ENCODE data around the gene KCNJ18. TPM values are rescaled to one million over a fixed set of nuclear protein-coding genes. Genes with fewer than 3 reads are reported as not detected.
"Not testable (repeated sequence)": the region's sequence is repeated elsewhere in the genome, so short reads cannot be mapped to it uniquely, and the experiment has no call there.

Gene KCNJ18
- total and polyA plus RNA-seq, 9 of the 15 experiments (the other 6 are each of a cell fraction or from before 2014, with no cell fraction given), result not detected

- H3K4me3 ChIP-seq; H3K9me1 ChIP-seq (ENCODE audit: control insufficient read depth, insufficient read depth, low read length); POLR2A ChIA-PET; in situ Hi-C loops (cut with MboI); CTCF ChIA-PET (ENCODE audit: low intra/inter-chr PET ratio); H3K27ac ChIP-seq (ENCODE audit: extremely low read depth, low read depth, low read length); FAIRE-seq; H3K4me2 ChIP-seq (ENCODE audit: insufficient read depth, low read length); H3K9ac ChIP-seq (ENCODE audit: insufficient read depth in 1 of 2, low read depth in 2 of 2, low read length in 2 of 2); H2AFZ ChIP-seq (ENCODE audit: low read depth, low read length); ATAC-seq; H4K20me1 ChIP-seq (replicated peaks; ENCODE audit: control insufficient read depth, insufficient read depth, low read length); H3K4me1 ChIP-seq (replicated peaks in 1 of 2; ENCODE audit: control insufficient read depth in 2 of 2, insufficient read depth in 2 of 2, low read length in 2 of 2); DNase-seq (ENCODE audit: extremely low read depth in 1 of 4, low spot score in 3 of 4); H3K9me3 ChIP-seq (replicated peaks; ENCODE audit: control insufficient read depth, insufficient read depth, low read depth, low read length); H3K27me3 ChIP-seq (ENCODE audit: control insufficient read depth in 2 of 2, insufficient read depth in 2 of 2, low read length in 2 of 2); H3K79me2 ChIP-seq (ENCODE audit: control insufficient read depth, insufficient read depth, low read length); H3K36me3 ChIP-seq (ENCODE audit: control insufficient read depth, insufficient read depth, low read length); intact Hi-C loops (cut with micrococcal nuclease); BruUV-seq (replicated peaks): not testable (repeated sequence)
- 8% methylated on average over 10 of the region's 12 CpGs for WGBS (ENCODE audit: insufficient coverage, low coverage, missing lambda C conversion rate)
These were observed 362 bp downstream of the KCNJ18 start for GRCh38 chr17:21692704-21693065.

GRCh38 chr17:21693391-21693796, 1.1 kb downstream of the KCNJ18 start:
- POLR2A ChIA-PET; H3K27ac ChIP-seq (ENCODE audit: extremely low read depth, low read depth, low read length); intact Hi-C loops (cut with micrococcal nuclease); H3K9me1 ChIP-seq (ENCODE audit: control insufficient read depth, insufficient read depth, low read length); H3K4me2 ChIP-seq (ENCODE audit: insufficient read depth, low read length); ATAC-seq; CTCF ChIA-PET (ENCODE audit: low intra/inter-chr PET ratio); H2AFZ ChIP-seq (ENCODE audit: low read depth, low read length); DNase-seq (ENCODE audit: extremely low read depth in 1 of 4, low spot score in 3 of 4); H3K4me1 ChIP-seq (replicated peaks in 1 of 2; ENCODE audit: control insufficient read depth in 2 of 2, insufficient read depth in 2 of 2, low read length in 2 of 2); FAIRE-seq; H4K20me1 ChIP-seq (replicated peaks; ENCODE audit: control insufficient read depth, insufficient read depth, low read length); BruUV-seq (replicated peaks); H3K9me3 ChIP-seq (replicated peaks; ENCODE audit: control insufficient read depth, insufficient read depth, low read depth, low read length); H3K27me3 ChIP-seq (ENCODE audit: control insufficient read depth in 2 of 2, insufficient read depth in 2 of 2, low read length in 2 of 2); in situ Hi-C loops (cut with MboI); H3K36me3 ChIP-seq (ENCODE audit: control insufficient read depth, insufficient read depth, low read length); H3K4me3 ChIP-seq; H3K79me2 ChIP-seq (ENCODE audit: control insufficient read depth, insufficient read depth, low read length); H3K9ac ChIP-seq (ENCODE audit: insufficient read depth in 1 of 2, low read depth in 2 of 2, low read length in 2 of 2): not testable (repeated sequence)
- 5% methylated on average over 5 of the region's 6 CpGs for WGBS (ENCODE audit: insufficient coverage, low coverage, missing lambda C conversion rate)

GRCh38 chr17:21693937-21694336, 1.6 kb downstream of the KCNJ18 start:
- H3K27ac ChIP-seq (ENCODE audit: extremely low read depth, low read depth, low read length); H2AFZ ChIP-seq (ENCODE audit: low read depth, low read length); H3K36me3 ChIP-seq (ENCODE audit: control insufficient read depth, insufficient read depth, low read length); H3K4me3 ChIP-seq; DNase-seq (ENCODE audit: extremely low read depth in 1 of 4, low spot score in 3 of 4); H4K20me1 ChIP-seq (replicated peaks; ENCODE audit: control insufficient read depth, insufficient read depth, low read length); H3K4me1 ChIP-seq (replicated peaks in 1 of 2; ENCODE audit: control insufficient read depth in 2 of 2, insufficient read depth in 2 of 2, low read length in 2 of 2); H3K9me1 ChIP-seq (ENCODE audit: control insufficient read depth, insufficient read depth, low read length); ATAC-seq; BruUV-seq (replicated peaks); intact Hi-C loops (cut with micrococcal nuclease); in situ Hi-C loops (cut with MboI); FAIRE-seq; H3K79me2 ChIP-seq (ENCODE audit: control insufficient read depth, insufficient read depth, low read length); CTCF ChIA-PET (ENCODE audit: low intra/inter-chr PET ratio); H3K9ac ChIP-seq (ENCODE audit: insufficient read depth in 1 of 2, low read depth in 2 of 2, low read length in 2 of 2); POLR2A ChIA-PET; H3K9me3 ChIP-seq (replicated peaks; ENCODE audit: control insufficient read depth, insufficient read depth, low read depth, low read length); H3K27me3 ChIP-seq (ENCODE audit: control insufficient read depth in 2 of 2, insufficient read depth in 2 of 2, low read length in 2 of 2); H3K4me2 ChIP-seq (ENCODE audit: insufficient read depth, low read length): not testable (repeated sequence)
- WGBS (ENCODE audit: insufficient coverage, low coverage, missing lambda C conversion rate), result 0% methylated on average over 1 of the region's 4 CpGs

GRCh38 chr17:21696227-21696626, 3.9 kb downstream of the KCNJ18 start:
- BruUV-seq (replicated peaks); H4K20me1 ChIP-seq (replicated peaks; ENCODE audit: control insufficient read depth, insufficient read depth, low read length); H3K9me1 ChIP-seq (ENCODE audit: control insufficient read depth, insufficient read depth, low read length); H3K9ac ChIP-seq (ENCODE audit: insufficient read depth in 1 of 2, low read depth in 2 of 2, low read length in 2 of 2); POLR2A ChIA-PET; CTCF ChIA-PET (ENCODE audit: low intra/inter-chr PET ratio); H3K79me2 ChIP-seq (ENCODE audit: control insufficient read depth, insufficient read depth, low read length); FAIRE-seq; H3K36me3 ChIP-seq (ENCODE audit: control insufficient read depth, insufficient read depth, low read length); H3K4me1 ChIP-seq (replicated peaks in 1 of 2; ENCODE audit: control insufficient read depth in 2 of 2, insufficient read depth in 2 of 2, low read length in 2 of 2); ATAC-seq; H3K4me2 ChIP-seq (ENCODE audit: insufficient read depth, low read length); H3K4me3 ChIP-seq; DNase-seq (ENCODE audit: extremely low read depth in 1 of 4, low spot score in 3 of 4); H3K27ac ChIP-seq (ENCODE audit: extremely low read depth, low read depth, low read length); H3K9me3 ChIP-seq (replicated peaks; ENCODE audit: control insufficient read depth, insufficient read depth, low read depth, low read length); H2AFZ ChIP-seq (ENCODE audit: low read depth, low read length); intact Hi-C loops (cut with micrococcal nuclease); in situ Hi-C loops (cut with MboI); H3K27me3 ChIP-seq (ENCODE audit: control insufficient read depth in 2 of 2, insufficient read depth in 2 of 2, low read length in 2 of 2): not testable (repeated sequence)
- 0% methylated on average over 1 of the region's 3 CpGs for WGBS (ENCODE audit: insufficient coverage, low coverage, missing lambda C conversion rate)

Data from K562 (cell line).